Occipital lobe (tissue), 2 donors: ENCODE measurements around the gene SIRPD. TPM values are rescaled to one million over a fixed set of nuclear protein-coding genes. Genes with fewer than 3 reads are reported as not detected.
A peak's percentile ranks its signal among the peaks of the same experiment; 100 is the strongest.
"Not testable (repeated sequence)": the region's sequence is repeated elsewhere in the genome, so short reads cannot be mapped to it uniquely, and the experiment has no call there.

Experiments
- DNase-seq: peaks from one replicate; lab custom pipeline; 2025; lab: John Stamatoyannopoulos, UW
- total RNA-seq: library from RNA; depleted of rRNA; stranded (reverse); fragments of >200 nt; gene quantifications from one replicate; pipeline ENCODE4 v1.2.3, GENCODE V29; 2014

Gene SIRPD
- total RNA-seq, 1 donor from 2014 or later, result not detected

DNA sequence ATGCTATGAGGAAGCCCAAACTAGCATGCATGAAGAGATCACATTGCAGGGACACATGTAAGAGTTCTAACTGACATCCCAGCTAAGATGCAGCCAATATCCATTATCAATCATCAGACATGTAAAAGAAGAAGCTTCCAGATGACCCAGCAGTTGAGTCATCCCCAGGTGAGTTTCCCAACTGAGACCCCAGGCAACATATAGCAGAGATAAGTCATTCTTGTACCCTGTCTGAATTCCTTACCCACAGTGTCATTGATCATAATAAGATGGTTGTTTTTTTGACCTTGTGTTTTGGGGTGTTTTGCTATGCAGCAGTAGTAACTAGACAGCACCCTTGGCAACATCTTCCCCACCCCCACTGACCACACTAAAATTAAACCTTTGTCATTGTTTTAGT lies 18.9 kb downstream of the SIRPD start:
- DNase-seq, result no peak

GRCh38 chr20:1537731-1538058 lies 19.8 kb downstream of the SIRPD start:
- DNase-seq, result no peak

DNA sequence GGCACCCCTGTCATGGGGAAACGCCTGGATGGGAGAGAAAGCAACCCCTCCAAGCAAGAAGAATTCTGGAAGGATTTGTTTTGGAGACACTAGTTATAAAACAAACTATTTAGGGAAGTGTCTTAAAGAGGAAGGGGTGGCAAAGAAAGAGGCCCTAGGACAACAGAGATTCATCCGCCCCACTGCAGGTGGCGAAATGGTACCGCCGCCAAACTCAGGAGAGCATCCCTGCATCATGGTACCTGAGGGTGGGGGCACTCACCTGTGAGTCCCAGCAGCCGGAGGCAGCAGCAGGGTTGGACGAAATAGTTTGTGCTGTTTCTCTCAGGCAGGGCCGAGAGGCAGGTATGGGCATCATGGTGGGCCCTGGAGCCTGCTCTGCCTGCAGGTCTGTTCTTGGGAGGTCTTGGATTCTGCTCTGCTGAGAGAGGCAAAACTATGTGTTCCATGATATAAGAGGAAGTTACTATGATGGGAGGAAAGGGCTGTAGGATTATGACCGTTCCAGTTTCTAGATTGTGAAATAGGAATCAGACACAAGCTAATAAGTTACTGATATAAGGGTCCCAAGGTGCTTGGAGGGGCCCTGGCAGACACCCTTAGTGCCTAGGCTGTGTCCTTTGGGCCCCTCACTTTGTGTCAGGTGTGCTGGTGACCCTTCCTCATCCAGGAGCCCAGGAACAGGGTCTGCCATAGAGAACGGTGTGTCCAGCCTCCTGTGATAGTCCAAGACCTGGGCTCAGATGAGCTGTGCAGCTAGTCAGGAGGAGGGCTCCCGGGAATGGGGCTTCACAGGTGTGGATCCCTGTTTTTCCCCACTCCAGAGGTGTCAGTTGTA lies 20.4 kb downstream of the SIRPD start:
- no peak for DNase-seq

GRCh38 chr20:1535420-1536175 lies 21.9 kb downstream of the SIRPD start:
- no peak for DNase-seq

DNA sequence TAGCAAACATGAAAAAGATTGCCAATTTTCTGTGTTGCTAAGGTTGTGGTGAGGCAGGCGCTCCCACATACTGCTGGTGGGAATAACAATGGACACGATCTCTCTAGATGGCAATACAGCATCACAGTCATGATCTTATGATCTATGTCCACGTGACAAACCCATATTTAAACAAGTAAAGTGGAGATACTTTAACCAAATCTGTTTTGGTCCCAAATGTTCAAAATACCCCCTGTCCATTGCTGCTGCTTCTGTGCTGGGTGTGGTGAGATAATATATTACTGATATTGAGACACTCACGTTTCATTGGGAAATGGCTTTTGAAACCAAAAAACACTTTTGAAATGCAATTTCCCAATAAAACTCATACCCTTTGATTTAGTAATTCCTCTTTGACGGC lies 23.0 kb downstream of the SIRPD start:
- DNase-seq, result no peak

DNA sequence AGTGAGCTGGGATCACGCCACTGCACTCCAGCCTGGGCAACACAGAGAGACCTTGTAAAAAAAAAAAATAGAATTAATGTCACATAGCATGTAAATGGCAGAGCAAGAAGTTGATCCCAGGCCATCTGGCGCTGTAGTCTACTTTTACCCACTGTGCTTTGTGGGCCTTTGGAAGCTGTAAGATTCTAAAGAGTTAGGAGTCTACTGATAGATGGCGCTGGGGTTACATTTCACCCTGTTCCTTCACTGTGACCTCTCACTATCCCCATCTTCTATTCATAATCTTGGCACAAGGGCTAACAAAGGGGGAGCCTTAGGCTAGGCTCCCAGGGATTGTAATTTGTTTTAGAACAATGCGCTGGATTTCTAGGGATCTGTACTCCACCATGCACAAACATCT lies 24.4 kb downstream of the SIRPD start:
- DNase-seq, result no peak

GRCh38 chr20:1528811-1529210 lies 28.7 kb downstream of the SIRPD start:
- DNase-seq, result no peak

DNA sequence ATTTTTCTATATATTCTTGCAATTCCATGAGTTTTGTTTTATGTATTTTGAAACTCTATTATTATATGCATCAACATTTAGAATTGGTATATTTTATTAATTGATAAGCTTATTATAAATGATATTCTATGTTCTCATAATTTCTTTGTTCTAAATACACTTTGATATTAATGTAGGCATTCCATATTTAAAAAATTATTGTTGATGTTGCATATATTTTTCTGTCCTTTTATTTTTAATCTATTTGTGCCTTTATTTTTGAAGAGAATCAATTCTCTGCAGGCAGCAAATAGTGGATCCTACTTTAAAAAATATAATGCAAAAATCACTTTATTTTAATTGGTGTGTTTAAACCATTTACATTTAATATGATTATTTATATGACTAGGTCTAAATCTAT lies 29.6 kb downstream of the SIRPD start:
- DNase-seq, result no peak

DNA sequence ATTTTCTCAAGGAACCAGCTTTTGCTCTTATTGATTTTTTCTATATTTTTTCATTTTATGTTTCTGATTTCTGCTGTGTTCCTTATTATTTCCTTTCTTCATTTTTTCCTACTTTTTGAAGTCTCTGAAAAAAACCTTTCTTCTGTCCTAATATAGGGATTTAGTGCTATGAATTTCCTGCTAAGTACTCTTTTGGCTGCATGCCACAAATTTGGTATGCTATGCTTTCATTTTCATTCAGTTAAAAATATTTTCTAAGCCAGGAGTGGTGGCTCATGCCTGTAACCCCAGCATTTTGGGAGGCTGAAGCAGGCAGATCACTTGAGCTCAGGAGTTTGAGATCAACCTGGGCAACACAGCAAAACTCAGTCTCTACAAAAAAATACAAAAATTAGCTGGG lies 30.6 kb downstream of the SIRPD start:
- DNase-seq, result no peak

- DNase-seq, result no peak
These were observed 31.2 kb downstream of the SIRPD start for GRCh38 chr20:1526310-1526709.

DNA sequence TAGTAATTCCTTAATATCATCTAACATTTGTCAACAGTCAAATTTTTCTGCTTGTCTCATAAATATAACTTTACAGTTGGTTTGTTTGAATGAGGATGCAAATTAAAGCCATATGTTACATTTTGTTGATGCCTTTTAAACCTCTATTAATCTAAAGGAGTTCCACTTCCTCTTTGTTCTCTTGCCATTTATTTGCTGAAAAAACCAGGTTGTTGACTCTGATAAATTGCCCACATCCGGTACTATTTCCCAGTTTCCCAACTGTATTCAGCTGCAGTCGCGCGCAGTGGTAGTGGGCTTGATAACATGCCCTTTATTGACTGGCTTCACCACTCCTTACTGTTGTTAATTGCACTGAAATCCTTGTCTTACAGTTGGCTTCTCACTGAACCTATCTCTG lies 33.5 kb downstream of the SIRPD start:
- DNase-seq, result no peak

GRCh38 chr20:1517010-1517409 lies 40.5 kb downstream of the SIRPD start:
- DNase-seq, result no peak

GRCh38 chr20:1513801-1514200 lies 43.7 kb downstream of the SIRPD start:
- DNase-seq, result no peak

DNA sequence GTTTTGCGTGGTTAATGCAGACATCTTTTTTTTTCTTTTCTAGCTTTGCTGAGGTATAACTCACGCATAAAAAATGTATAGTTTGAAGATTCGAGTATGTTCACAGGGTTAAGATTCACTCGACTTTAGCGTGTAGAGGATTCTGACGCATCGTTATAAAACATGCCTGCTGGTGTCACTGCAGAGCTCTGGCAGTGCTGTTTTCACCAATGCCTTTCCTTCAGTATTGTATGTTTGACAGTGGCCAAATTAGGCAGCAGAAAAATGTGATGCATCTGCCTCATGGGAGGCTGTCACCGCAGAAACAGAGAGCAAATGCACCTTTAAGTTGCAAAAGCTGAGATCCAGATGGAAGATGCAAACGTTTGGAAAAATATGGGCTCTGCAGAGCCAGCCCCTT lies 48.3 kb downstream of the SIRPD start:
- DNase-seq, result peak; percentile 17

- no peak for DNase-seq
These were observed 48.9 kb downstream of the SIRPD start for GRCh38 chr20:1508574-1508973.

GRCh38 chr20:1507276-1507675 lies 50.2 kb downstream of the SIRPD start:
- no peak for DNase-seq

DNA sequence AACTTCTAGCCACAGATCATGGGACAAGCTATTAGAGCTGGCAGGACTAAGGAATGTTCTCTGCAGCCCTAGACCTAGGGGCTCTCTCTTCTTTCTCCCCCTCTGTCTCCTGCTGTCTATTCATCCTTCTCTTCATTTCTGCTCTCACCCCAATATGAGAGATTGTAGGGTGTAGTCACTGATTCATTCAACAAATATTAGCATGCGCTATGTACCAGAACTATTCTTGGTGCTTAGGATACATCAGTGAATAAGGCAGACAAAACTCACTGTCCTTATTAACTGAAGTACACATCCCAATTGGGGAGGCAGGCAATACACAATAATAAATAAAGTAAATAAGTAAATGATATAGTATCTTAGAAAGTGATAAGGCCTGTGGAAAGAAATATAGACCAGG lies 51.6 kb downstream of the SIRPD start:
- no peak for DNase-seq

DNA sequence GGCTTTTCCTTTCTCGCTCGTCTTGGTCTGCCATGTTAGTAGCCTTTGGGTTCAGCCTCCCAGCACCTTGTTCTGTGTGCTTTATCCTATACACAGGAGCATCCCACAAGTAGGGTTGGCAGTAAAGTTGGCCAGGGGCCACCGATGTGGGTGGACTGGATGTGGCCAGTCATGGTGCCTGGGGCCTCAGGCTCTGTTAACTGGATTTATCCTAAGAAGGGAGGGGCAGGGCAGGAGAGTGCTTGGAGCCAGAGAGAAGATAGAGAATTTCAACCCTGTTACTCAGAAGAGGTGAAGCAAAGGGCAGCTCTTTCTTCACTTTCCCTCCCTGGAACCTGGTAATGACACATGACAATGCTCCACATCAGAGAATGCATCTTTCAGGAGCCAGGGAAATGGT lies 52.1 kb downstream of the SIRPD start:
- DNase-seq, result no peak

GRCh38 chr20:1503564-1504227 lies 53.8 kb downstream of the SIRPD start:
- peak; percentile 54 for DNase-seq

DNA sequence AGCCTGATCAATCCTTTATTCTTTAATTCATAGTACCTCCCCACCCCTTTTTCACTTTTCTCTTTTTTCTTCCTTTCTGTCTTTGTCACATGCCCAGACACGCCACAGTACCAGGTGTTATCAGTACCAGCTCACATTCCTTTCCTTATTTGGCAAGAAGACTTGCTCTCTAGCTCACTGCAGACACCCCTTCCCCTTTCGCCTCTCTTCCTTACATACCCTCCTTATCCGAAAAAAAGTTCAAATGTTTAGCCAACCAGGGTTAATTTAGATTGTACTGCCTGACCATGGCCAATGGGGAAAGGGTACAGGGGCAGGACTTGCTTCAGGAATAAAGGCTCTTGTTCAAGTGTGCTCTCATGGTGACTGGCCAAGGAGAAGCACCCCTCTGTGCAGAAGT lies 57.0 kb downstream of the SIRPD start:
- DNase-seq, result no peak

DNA sequence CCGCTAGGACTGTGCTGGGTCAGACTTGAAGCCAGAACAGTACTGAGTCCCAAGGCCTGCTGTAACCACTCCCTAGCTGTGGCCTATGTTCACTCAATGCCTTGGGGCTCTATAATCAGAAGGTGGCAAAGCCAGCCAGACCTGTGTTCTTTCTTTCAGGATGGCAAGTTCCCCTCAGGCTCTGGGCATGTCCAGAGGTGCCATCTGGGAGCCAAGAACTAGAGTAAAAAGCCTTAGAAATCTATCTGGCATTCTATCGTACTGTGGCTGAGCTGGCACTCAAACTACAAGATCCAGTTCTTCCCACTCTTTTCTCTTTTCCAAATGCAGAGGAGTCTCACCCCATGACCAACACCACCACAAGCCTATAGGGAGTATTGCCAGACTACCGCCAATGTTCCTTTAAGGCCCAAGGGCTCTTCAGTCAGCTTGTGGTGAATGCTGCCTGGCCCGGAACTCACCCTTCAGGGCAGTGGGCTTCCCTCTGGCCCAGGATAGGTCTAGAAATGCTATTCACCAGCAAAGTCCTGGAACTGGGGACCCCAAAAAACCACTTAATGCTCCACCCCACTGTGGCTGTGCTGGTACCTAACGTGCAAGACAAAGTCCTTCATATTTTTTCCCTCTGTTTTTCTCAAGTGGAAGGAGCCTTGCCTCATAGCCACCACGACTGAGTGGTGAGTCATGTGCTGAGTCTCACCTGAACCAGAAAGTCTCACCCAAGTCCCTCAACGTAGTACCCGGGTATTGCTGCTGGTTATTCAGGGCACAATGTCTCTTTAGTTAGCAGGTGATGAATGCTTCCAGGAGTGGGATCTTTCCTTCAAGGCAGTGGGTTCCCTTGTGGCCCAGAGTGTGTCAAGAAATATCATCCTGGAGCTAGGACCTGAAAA lies 57.7 kb downstream of the SIRPD start:
- DNase-seq, result no peak

GRCh38 chr20:1497371-1497770 lies 60.1 kb downstream of the SIRPD start:
- DNase-seq, result not testable (repeated sequence)
